Posterior vena cava (tissue), 2 donors: ENCODE results near the gene HOXD10. TPM values are rescaled to one million over a fixed set of nuclear protein-coding genes. Genes with fewer than 3 reads are reported as not detected.

Experiments
- DNase-seq: peaks from one replicate; pipeline ENCODE4 v3.0.0-alpha.2; 2020; ENCODE audit warnings: low spot score
- intact Hi-C, 2 donors: fragments of 100-400 bp; cut with DNase I; formaldehyde crosslinking; loops; one replicate each; pipeline versions ENCODE4 v1.14.1 to v1.14.2; 2022 to 2023
- total RNA-seq, 2 donors: library from RNA; stranded (reverse); fragmentation: NEBNext Ultra II Directional; extraction: Animal tissue kit (Norgen Biotek cat#: 25700); gene quantifications; one replicate each; pipeline ENCODE4 v1.2.1, GENCODE V29; 2021
- donor health status: DM: yes; HTN: yes; CAD: no.
- donor health status: DM: yes; HTN: yes; CAD: no.

Gene HOXD10
- total RNA-seq, 2 donors from 2014 or later = 1.6 to 10.1 TPM

DNA sequence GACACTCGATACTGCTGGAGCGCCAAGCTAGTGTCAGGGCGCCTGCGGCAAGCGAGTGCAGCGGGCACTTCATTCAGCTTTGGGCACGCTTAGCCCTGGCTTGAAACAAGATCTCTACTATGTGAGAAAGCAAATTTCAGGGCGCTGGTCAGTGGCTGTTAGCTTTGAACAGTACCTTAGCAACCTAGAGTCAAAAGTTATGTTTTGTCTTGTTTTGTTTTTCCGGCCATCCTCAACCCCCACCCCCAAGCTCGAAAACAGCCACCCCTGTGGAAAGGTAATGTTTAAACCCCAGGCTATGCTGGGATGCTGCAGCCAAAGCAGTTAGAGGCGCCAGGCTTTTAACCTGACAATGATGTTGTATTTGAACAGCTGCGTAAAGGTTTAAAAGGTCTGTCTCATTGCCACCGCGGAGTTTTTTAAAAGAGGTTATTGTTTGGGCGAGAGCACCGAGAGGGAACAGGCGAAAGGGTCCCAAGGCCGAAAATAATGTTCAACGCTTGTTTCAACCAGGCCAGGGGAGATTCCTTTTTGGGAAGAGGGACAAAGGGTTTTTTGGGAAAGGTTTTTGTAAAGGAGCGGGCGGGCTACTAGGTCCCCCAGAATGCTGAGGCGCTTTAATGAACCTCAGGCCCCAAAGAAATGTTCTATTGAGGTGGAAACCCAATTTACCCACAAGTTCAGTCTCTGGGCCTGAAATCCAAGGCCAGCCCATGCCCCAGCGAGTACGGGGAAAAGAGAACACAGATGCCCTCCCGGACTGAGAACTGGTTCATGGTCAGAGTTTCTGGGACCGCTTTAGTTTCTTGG lies 2.3 kb upstream of the HOXD10 start:
- DNase-seq = no peak
- intact Hi-C loops = no loop called here

- peak; percentile 75 for DNase-seq
- intact Hi-C loops = no loop called here
Measured at GRCh38 chr2:176114930-176115625, 1.5 kb upstream of the HOXD10 start.

- intact Hi-C loops = no loop called here
- peak; percentile 79 for DNase-seq
Measured at GRCh38 chr2:176117162-176117822, 714 bp downstream of the HOXD10 start.

DNA sequence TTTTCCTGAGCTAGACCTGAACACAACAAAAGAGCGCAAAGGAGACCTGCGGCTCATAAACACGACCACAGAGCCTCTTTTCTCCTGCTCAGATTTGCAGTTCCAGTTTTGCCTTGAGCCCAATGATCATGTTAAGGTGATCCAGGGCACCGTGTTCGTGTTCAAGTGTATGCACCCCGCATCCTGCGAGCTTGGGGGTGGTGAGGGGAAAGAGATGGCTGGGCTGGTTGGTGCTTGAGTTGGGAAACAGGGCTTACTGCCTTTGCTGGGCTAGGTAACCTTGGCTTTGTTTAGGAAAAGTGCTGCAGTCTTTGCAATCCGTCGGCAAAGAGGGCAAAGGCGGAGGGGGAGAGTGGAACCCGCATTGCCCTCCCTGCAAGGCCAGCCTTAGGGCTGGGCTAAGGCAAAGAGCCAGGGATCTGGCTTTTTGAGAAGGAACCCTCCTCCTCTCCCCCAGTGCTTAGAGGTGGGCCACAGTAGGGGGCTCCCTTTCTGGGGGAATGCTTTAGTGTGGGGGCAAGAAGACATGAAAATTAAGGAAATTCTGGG lies 1.3 kb downstream of the HOXD10 start:
- no peak for DNase-seq
- intact Hi-C loops = no loop called here

DNA sequence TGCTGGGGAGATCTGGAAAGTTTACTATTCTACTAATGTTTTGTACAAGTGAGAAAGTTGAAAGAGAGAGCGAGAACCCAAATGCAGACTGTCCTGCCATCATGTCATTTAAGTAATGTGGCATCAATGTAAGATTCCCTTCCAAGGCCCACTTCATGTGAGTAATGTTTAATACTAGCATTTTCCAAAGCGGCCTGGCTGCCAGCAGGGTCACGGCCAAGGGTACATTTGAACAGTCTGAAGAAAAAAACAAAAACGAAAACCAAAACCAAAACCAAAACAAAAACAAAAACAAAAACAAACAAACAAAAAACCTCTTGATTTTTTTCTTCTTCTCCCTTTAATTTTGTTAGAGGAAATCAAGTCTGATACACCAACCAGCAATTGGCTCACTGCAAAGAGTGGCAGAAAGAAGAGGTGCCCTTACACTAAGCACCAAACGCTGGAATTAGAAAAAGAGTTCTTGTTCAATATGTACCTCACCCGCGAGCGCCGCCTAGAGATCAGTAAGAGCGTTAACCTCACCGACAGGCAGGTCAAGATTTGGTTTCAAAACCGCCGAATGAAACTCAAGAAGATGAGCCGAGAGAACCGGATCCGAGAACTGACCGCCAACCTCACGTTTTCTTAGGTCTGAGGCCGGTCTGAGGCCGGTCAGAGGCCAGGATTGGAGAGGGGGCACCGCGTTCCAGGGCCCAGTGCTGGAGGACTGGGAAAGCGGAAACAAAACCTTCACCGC lies 2.2 kb downstream of the HOXD10 start:
- intact Hi-C loops = no loop called here

DNA sequence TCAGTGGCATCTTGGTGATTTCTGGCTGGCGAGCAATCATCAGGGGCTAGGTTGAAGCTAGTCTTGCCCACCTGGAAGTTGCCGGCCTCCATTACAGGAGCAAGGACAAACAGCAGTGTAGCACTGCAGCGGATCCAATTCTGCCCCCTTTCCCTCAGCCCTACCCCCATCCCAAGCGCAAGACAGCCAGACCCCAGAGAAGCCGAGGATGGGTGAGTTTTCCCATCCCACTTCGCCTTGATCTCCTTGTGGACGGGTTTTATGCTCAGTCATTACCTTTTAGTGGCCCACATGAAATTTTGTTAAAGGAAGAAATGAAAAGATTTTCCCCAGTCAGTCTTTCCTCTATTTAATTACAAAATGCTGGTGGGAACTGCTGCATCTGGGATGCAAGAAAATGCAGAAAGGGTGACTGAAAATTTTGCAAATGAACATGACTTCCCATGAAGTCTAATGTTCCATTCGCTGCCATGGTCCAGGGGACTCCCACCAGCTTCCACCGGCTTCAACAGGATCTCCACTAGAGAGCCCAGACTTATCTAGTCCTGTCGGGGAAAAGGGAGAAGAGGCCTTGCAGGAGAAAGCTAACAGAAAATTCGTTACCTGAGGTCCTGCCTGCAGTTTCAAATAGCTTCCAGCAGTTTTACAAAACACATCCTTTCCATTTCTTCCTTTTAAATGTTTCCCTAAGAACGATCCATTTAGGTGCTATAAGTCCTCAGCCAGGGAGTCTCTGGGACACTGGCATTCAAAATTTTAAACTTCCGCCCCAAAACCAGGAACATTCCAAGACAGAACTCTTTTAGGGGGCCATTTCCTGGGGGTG lies 4.0 kb downstream of the HOXD10 start:
- intact Hi-C loops = no loop called here

More for the DNA sequence above, 2.2 kb downstream of the HOXD10 start:
- no peak for DNase-seq

DNA sequence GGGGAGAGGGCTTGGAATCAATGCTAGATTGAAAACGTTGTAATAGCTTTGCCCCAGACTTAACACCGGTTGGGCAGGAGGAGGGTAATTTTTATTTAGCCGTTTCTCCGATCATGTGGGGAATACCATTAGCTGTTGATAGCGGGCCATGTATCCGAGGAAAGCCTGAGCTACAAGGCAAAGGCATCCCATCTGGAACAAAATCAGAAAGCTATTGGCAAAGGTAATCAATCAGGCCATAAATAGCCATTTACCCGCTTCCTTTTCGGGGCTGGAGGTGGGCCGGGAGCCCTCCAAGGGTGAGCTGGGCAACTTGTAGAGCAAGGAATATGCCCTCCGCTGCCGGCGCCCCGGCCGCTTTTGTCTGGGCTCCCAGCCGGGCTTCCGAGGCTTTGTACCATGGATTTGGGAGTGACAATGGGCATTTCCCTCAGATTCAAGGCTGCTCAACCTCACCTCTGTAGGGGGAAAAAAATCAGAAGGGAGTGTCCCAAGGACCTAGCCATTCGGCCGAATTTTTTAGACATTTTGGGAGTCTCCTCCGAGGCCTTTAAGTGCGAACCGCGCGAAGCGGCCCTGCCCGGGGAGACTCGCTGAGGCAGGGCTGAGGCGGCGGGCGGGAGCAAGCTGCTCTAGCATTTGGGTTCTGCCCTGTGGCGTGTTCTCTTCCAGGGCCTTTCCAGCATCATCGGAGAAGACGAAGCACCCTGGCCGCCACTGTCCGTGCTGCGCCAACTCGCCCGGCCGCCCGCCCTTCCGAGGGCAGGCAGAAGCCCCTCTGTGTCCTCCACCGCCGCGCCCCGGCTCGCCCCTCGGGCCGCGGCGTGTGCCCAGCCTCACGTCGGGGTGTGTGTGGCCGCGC lies 4.8 kb downstream of the HOXD10 start:
- DNase-seq = no peak
- intact Hi-C loops = no loop called here

More for the DNA sequence above, 4.0 kb downstream of the HOXD10 start:
- no peak for DNase-seq

DNA sequence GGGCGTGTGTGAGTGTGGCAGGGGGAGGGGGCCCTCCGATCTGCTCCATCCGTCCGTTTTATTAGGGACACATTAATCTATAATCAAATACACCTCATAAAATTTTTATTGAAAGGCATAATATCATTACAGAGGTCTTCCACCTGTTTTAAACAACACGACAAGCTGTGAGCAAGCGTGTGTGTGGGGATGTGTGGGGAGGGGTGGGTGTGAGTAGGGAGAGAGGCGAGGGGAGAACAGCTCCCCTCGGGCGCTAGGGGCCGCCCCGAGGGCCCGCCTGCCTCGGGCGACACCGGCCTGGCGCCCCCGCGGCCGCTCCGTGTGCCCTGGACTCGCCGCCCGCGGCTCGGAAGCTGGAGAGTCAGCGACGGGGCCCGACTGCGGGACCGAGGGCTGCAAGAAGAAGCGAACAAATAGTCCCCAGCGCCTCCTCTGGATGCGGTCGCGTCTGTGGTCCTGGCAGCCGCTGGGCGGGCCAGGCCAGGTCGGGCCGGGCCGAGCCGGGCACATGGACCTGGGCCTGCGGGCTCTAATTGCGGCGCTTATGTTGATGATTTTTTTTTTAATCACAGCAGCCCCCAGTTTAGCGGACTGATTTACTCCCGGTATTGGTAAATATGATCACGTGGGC lies 5.6 kb downstream of the HOXD10 start:
- intact Hi-C loops = no loop called here
- DNase-seq = no peak

GRCh38 chr2:176122683-176123410 lies 6.3 kb downstream of the HOXD10 start, which contains the start of gene HOXD9:
TSS of gene HOXD9 (plus strand) at chr2:176122719. CDS start at chr2:176122769, 50 bp downstream.
- intact Hi-C loops = no loop called here
- peak; percentile 94 for DNase-seq

DNA sequence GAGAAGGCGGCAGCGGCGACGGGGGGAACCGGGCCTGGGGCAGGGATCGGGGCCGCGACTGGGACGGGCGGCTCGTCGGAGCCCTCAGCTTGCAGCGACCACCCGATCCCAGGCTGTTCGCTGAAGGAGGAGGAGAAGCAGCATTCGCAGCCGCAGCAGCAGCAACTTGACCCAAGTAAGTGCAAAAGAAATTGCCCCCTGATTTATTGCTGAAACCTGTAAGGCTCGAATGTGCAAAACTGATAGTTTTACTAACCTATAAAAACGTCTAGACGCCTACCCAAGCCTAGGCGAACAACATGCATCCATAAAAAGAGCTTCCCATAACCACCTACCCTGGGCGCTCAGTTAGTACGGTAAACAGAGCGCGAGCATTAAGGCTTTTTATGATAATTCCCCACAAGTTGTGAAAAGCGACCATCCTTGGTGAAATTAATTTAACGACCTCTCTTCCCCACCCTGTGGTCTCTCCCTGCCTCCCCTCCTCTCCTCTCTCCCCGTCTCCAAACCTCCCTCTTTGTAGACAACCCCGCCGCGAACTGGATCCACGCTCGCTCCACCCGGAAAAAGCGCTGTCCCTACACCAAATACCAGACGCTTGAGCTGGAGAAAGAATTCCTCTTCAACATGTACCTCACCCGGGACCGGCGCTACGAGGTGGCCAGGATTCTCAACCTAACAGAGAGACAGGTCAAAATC lies 7.0 kb downstream of the HOXD10 start:
- DNase-seq = peak; percentile 74
- intact Hi-C loops = loop anchor here in 1 of 2 donors (2.0 kb wide), 1 partner anchor 689 kb away; no protein-coding TSS in a partner anchor

- intact Hi-C loops = loop anchor here in 1 of 2 donors (2.0 kb wide), 1 partner anchor 688 kb away; no protein-coding TSS in a partner anchor
- DNase-seq = peak; percentile 73
Measured at GRCh38 chr2:176124110-176124946, 7.8 kb downstream of the HOXD10 start.

GRCh38 chr2:176124947-176125771 lies 8.6 kb downstream of the HOXD10 start:
- DNase-seq = no peak
- intact Hi-C loops = loop anchor here (2.0 to 5.0 kb wide), 4 partner anchors 687 to 1037 kb away; no protein-coding TSS in a partner anchor

DNA sequence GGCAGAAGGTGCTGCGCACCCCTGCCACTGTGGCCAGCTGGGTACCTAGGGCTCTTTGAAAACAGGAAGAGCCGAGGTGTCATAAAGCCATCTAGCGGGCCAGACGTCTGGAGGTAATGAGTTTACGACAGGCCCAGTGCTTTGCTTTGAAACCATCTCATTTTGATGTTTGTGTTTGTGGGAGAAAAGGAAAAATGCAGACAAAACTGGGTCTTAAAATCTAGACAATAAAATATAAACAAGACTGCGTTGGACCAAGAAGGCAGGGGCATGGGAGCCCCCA lies 9.1 kb downstream of the HOXD10 start:
- intact Hi-C loops = loop anchor here (2.0 to 5.0 kb wide), 4 partner anchors 687 to 1037 kb away; no protein-coding TSS in a partner anchor
- no peak for DNase-seq
